Spleen (tissue), 7 donors: Measurements from ENCODE around the gene EXTL1.

Experiments used
- POLR2A ChIP-seq, 3 donors: fragments of 450-650 bp; IDR thresholded peaks; one replicate each; pipeline ENCODE4 v1.5.1; 2017; ENCODE audit warnings: antibody characterized with exemption in 3 of 3, mild to moderate bottlenecking in 1 of 3
- TF ChIP-seq, protein P1 (sequence below), 11 experiments: fragments of 200-600 bp in 7 of 11; fragments of 450-650 bp in 4 of 11; sonication (generic) in 4 of 11; IDR thresholded peaks in 8 of 11; conservative IDR thresholded peaks in 3 of 11; 1 replicate in 7 of 11; 2 replicates in 4 of 11; pipeline versions ENCODE4 v1.4.0 to v1.8.0; 2016 to 2021; ENCODE audit warnings: antibody characterized with exemption in 11 of 11, inconsistent platforms in 4 of 11, mild to moderate bottlenecking in 1 of 11
- donor health status: DM: no; HTN: no; CAD: no; lungs with moderate emphysema.
- donor health status: DM: no; HTN: no; CAD: no.
- donor health status: DM: no; HTN: no; CAD: no.

DNA sequence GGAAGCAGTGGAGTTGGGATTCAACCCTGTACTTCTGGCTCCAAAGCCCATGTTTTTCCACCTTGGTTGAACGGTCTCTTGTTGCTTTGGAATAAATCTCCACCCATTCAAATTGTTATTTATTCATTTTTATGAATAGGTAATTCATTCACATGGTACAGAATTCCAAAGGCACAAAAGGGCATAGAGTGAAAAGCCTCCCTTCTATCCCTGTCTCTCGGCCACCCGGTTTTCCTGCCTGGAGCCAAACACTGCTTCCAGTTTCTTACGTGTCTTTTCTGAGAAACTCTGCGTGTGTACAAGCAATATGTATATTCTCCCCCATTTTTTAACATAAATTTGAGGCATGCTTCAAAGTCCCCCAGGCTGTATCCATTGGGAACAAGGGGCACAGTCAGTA is 3.9 kb downstream of the EXTL1 start:
- TF ChIP-seq POLR2A (IDR thresholded peaks at IDR 0.05) = no peak
- TF ChIP-seq, protein P1, sequence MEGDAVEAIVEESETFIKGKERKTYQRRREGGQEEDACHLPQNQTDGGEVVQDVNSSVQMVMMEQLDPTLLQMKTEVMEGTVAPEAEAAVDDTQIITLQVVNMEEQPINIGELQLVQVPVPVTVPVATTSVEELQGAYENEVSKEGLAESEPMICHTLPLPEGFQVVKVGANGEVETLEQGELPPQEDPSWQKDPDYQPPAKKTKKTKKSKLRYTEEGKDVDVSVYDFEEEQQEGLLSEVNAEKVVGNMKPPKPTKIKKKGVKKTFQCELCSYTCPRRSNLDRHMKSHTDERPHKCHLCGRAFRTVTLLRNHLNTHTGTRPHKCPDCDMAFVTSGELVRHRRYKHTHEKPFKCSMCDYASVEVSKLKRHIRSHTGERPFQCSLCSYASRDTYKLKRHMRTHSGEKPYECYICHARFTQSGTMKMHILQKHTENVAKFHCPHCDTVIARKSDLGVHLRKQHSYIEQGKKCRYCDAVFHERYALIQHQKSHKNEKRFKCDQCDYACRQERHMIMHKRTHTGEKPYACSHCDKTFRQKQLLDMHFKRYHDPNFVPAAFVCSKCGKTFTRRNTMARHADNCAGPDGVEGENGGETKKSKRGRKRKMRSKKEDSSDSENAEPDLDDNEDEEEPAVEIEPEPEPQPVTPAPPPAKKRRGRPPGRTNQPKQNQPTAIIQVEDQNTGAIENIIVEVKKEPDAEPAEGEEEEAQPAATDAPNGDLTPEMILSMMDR (IDR thresholded peaks at IDR 0.05 in 8 of 11, conservative IDR thresholded peaks at IDR 0.05 in 3 of 11) = no peak
